NCI-H526 treated with DMSO at 0.1 percent for 48 hours (cell line): ENCODE measurements around the gene LMO7.
"Not testable (repeated sequence)": the region's sequence is repeated elsewhere in the genome, so short reads cannot be mapped to it uniquely, and the experiment has no call there.

ENCODE experiments used
- DNase-seq: peaks from one replicate; lab custom pipeline; 2025; lab: John Stamatoyannopoulos, UW

The LMO7 gene

GRCh38 chr13:75771818-75772217 is 135.7 kb downstream of the LMO7 start:
- DNase-seq, result no peak

- DNase-seq, result no peak
Measured at GRCh38 chr13:75774176-75774575, 138.0 kb downstream of the LMO7 start.

- DNase-seq, result no peak
Measured at GRCh38 chr13:75776550-75776949, 140.4 kb downstream of the LMO7 start.

- DNase-seq, result no peak
Measured at GRCh38 chr13:75779393-75779792, 143.3 kb downstream of the LMO7 start.

GRCh38 chr13:75780103-75780502 is 144.0 kb downstream of the LMO7 start:
- not testable (repeated sequence) for DNase-seq

GRCh38 chr13:75782985-75783384 is 146.9 kb downstream of the LMO7 start:
- no peak for DNase-seq

- no peak for DNase-seq
Measured at GRCh38 chr13:75784003-75784402, 147.9 kb downstream of the LMO7 start.

- DNase-seq, result no peak
Measured at GRCh38 chr13:75785130-75785529, 149.0 kb downstream of the LMO7 start.

GRCh38 chr13:75787249-75787928 is 151.3 kb downstream of the LMO7 start:
- no peak for DNase-seq

GRCh38 chr13:75788481-75788981 is 152.4 kb downstream of the LMO7 start:
- DNase-seq, result no peak

- no peak for DNase-seq
Measured at GRCh38 chr13:75789451-75790197, 153.5 kb downstream of the LMO7 start.

- no peak for DNase-seq
Measured at GRCh38 chr13:75790198-75790970, 154.3 kb downstream of the LMO7 start.

- DNase-seq, result no peak
Measured at GRCh38 chr13:75792526-75793187, 156.5 kb downstream of the LMO7 start.

- not testable (repeated sequence) for DNase-seq
Measured at GRCh38 chr13:75793188-75793567, 157.0 kb downstream of the LMO7 start.

- no peak for DNase-seq
Measured at GRCh38 chr13:75794663-75795062, 158.5 kb downstream of the LMO7 start.

- no peak for DNase-seq
Measured at GRCh38 chr13:75795274-75795673, 159.1 kb downstream of the LMO7 start.

GRCh38 chr13:75796825-75797224 is 160.7 kb downstream of the LMO7 start:
- no peak for DNase-seq

- no peak for DNase-seq
Measured at GRCh38 chr13:75797239-75797638, 161.1 kb downstream of the LMO7 start.

- no peak for DNase-seq
Measured at GRCh38 chr13:75797719-75798118, 161.6 kb downstream of the LMO7 start.

GRCh38 chr13:75798353-75799255 is 162.5 kb downstream of the LMO7 start:
- no peak for DNase-seq

GRCh38 chr13:75800545-75800944 is 164.4 kb downstream of the LMO7 start:
- DNase-seq, result no peak
